Naive thymus-derived CD4-positive, alpha-beta T cell (primary cell): ENCODE data around the gene TTC7B. TPM values are rescaled to one million over a fixed set of nuclear protein-coding genes. Genes with fewer than 3 reads are reported as not detected.

Experiments used
- ATAC-seq: fragments of 150-1000 bp; cut with Tn5 transposase; 2 replicates; pipeline ENCODE4 v1.10.0; 2021; ENCODE audit warnings: mild to moderate bottlenecking, moderate library complexity
- CTCF ChIA-PET: fragments of 350-600 bp; sonication (Branson Sonifier 250); formaldehyde crosslinking; loops from one replicate; lab custom pipeline; 2021; ENCODE audit warnings: antibody characterized with exemption; lab: Charles Lee
- POLR2A ChIA-PET: fragments of 350-600 bp; sonication (Branson Sonifier 250); formaldehyde crosslinking; loops from one replicate; lab custom pipeline; 2021; ENCODE audit warnings: antibody characterized with exemption, inconsistent platforms; lab: Charles Lee
- DNase-seq, 9 donors: peaks; one replicate each; pipeline versions ENCODE4 v3.0.0 to v3.0.0-alpha.2; 2020 to 2022; ENCODE audit warnings: mixed read lengths in 1 of 9
- H3K27ac ChIP-seq: one replicate; pipeline ENCODE4 v1.7.0; 2013; ENCODE audit warnings: mild to moderate bottlenecking, low read depth, low read length, moderate library complexity
- H3K27me3 ChIP-seq, 2 donors: one replicate each; pipeline ENCODE4 v1.7.0; 2013; ENCODE audit warnings: low read length in 2 of 2, mild to moderate bottlenecking in 2 of 2, moderate library complexity in 2 of 2; ENCODE audit not compliant: control insufficient read depth in 2 of 2, insufficient read depth in 2 of 2
- H3K36me3 ChIP-seq, 3 experiments: 1 replicate in 2 of 3; 2 replicates in 1 of 3; pipeline ENCODE4 v1.7.0; 2013; ENCODE audit warnings: low read length in 3 of 3, mild to moderate bottlenecking in 3 of 3, moderate library complexity in 1 of 3; ENCODE audit not compliant: insufficient read depth in 3 of 3, control insufficient read depth in 2 of 3
- H3K4me1 ChIP-seq, 2 donors: one replicate each; pipeline ENCODE4 v1.7.0; 2013; ENCODE audit warnings: low read length in 2 of 2, mild to moderate bottlenecking in 2 of 2, moderate library complexity in 1 of 2; ENCODE audit not compliant: control insufficient read depth in 2 of 2, insufficient read depth in 2 of 2
- H3K4me3 ChIP-seq: 2 replicates; pipeline ENCODE4 v1.7.0; 2013; ENCODE audit warnings: mild to moderate bottlenecking, low read length
- H3K9me3 ChIP-seq, 3 experiments: 1 replicate in 2 of 3; 2 replicates in 1 of 3; pipeline ENCODE4 v1.7.0; 2013; ENCODE audit warnings: low read length in 3 of 3; ENCODE audit not compliant: control insufficient read depth in 2 of 3
- H3K27ac Mint-ChIP-seq, 9 donors: one replicate each; pipeline ENCODE4 v1.8.0; 2020 to 2022; ENCODE audit warnings: mixed read lengths in 9 of 9, mild to moderate bottlenecking in 8 of 9, moderate library complexity in 5 of 9, inconsistent platforms in 2 of 9
- H3K27me3 Mint-ChIP-seq, 5 donors: one replicate each; pipeline ENCODE4 v1.8.0; 2021 to 2022; ENCODE audit warnings: mixed read lengths in 5 of 5, mild to moderate bottlenecking in 1 of 5
- H3K36me3 Mint-ChIP-seq, 5 donors: one replicate each; pipeline ENCODE4 v1.8.0; 2020 to 2022; ENCODE audit warnings: mixed read lengths in 5 of 5, mild to moderate bottlenecking in 3 of 5, inconsistent platforms in 1 of 5
- H3K4me1 Mint-ChIP-seq, 7 donors: one replicate each; pipeline ENCODE4 v1.8.0; 2020 to 2022; ENCODE audit warnings: mixed read lengths in 7 of 7, mild to moderate bottlenecking in 3 of 7, inconsistent platforms in 1 of 7
- H3K4me3 Mint-ChIP-seq, 10 donors: one replicate each; pipeline ENCODE4 v1.8.0; 2020 to 2022; ENCODE audit warnings: mild to moderate bottlenecking in 10 of 10, mixed read lengths in 10 of 10, moderate library complexity in 6 of 10, inconsistent platforms in 2 of 10
- H3K9me3 Mint-ChIP-seq, 11 donors: one replicate each; pipeline ENCODE4 v1.8.0; 2020 to 2022; ENCODE audit warnings: mixed read lengths in 11 of 11, mild to moderate bottlenecking in 4 of 11, inconsistent platforms in 1 of 11, moderate library complexity in 1 of 11
- intact Hi-C, 2 donors: fragments of 100-400 bp; cut with micrococcal nuclease; formaldehyde crosslinking; loops; one replicate each; pipeline ENCODE4 v1.15.1; 2023
- polyA plus RNA-seq, 2 donors: library from polyadenylated mRNA; unstranded; fragments of 300-500 nt; fragmentation: Illumina TruSeq; gene quantifications; one replicate each; pipeline ENCODE4 v1.2.3, GENCODE V29; 2021
- total RNA-seq, 6 experiments: library from RNA in 5 of 6; stranded (reverse) in 5 of 6; gene quantifications; 1 replicate in 5 of 6; 2 replicates in 1 of 6; pipeline ENCODE4 v1.2.3 and lab custom pipeline; 2021 to 2026

The TTC7B gene
- total and polyA plus RNA-seq, 7 experiments from 2014 or later = 0.08 to 9.5 (median 3.4) TPM; not detected in 2

DNA sequence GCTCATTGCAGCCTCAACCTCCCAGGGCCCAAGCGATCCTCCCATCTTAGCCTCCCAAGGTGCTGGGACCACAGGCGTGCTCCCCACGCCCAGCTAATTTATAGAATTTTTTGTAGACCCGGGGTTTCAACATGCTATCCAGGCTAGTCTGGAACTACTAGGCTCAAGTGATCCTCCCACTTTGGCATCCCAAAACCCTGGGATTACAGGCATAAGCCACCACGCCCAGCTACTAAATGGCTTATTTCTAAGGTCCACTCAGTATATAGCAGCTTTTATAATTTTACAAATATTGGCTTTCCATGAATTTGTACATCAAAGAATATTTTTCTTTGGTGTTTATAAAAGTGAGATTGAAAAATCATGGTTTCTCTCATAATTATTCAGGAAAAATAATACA is 167.8 kb downstream of the TTC7B start:
- Mint-ChIP-seq H3K36me3 (no peaks in the 10 kb centered on the region), H3K4me1 (no peaks in the 10 kb centered on the region), H3K4me3 (no peak overlapping the region), H3K27ac (no peak overlapping the region), H3K27me3 (no peaks in the 10 kb centered on the region), H3K9me3 (no peaks in the 10 kb centered on the region)
- intact Hi-C loops = no loop called here
- DNase-seq (no peak), ATAC-seq (no peak)
- H3K36me3 ChIP-seq = no peaks in the 10 kb centered on the region
- H3K4me3 ChIP-seq = no peak overlapping the region
- no peaks in the 10 kb centered on the region for H3K27me3 ChIP-seq
- ChIA-PET POLR2A (no interaction called here), CTCF (interaction anchor here (1.4 kb wide), 1 partner anchor 10 kb away, joined by 4 read pairs; no protein-coding TSS in a partner anchor)
- H3K4me1 ChIP-seq = no peaks in the 10 kb centered on the region
- H3K27ac ChIP-seq = no peak overlapping the region
- no peaks in the 10 kb centered on the region for H3K9me3 ChIP-seq

DNA sequence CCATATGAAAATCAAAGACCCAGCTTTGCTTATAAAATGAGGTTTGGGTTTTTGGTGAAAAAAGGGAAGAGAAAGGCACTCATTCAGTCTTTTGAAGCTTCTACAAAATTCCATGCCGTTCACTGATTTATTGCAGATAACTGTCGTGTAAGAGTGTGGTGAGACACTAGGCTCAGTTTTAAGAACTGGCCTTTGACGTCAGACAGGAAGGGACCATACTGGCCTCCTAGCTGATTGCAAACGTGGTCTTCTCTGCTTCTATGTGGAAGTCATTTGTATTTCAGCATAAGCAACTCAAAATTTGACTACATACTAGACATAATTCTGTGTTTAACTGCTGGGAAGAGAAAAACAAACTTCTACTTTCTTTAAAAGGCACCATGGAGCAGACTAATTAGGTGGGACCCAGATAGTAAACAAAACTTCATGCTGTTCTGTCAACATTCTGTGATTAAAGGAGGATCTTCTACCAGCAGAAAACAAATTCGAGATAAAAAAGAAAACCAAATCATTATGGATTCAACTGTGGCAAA is 168.7 kb downstream of the TTC7B start:
- H3K4me3 ChIP-seq = no peak overlapping the region
- no peaks in the 10 kb centered on the region for H3K27me3 Mint-ChIP-seq
- peaks cover 0 to 1% (median 0%) of the 10 kb centered on the region in 7 donors for H3K4me1 Mint-ChIP-seq
- H3K27ac ChIP-seq = no peak overlapping the region
- H3K27ac Mint-ChIP-seq = no peak overlapping the region
- H3K27me3 ChIP-seq = no peaks in the 10 kb centered on the region
- no peaks in the 10 kb centered on the region for H3K9me3 ChIP-seq
- DNase-seq (no peak), ATAC-seq (peak; percentile 61)
- ChIA-PET CTCF (interaction anchor here (0.6 to 1.4 kb wide), 2 partner anchors 9 to 14 kb away, joined by 3 to 4 read pairs; no protein-coding TSS in a partner anchor), POLR2A (no interaction called here)
- intact Hi-C loops = no loop called here
- H3K36me3 ChIP-seq = no peaks in the 10 kb centered on the region
- H3K36me3 Mint-ChIP-seq = no peaks in the 10 kb centered on the region
- no peak overlapping the region for H3K4me3 Mint-ChIP-seq
- no peaks in the 10 kb centered on the region for H3K9me3 Mint-ChIP-seq
- H3K4me1 ChIP-seq = no peaks in the 10 kb centered on the region

DNA sequence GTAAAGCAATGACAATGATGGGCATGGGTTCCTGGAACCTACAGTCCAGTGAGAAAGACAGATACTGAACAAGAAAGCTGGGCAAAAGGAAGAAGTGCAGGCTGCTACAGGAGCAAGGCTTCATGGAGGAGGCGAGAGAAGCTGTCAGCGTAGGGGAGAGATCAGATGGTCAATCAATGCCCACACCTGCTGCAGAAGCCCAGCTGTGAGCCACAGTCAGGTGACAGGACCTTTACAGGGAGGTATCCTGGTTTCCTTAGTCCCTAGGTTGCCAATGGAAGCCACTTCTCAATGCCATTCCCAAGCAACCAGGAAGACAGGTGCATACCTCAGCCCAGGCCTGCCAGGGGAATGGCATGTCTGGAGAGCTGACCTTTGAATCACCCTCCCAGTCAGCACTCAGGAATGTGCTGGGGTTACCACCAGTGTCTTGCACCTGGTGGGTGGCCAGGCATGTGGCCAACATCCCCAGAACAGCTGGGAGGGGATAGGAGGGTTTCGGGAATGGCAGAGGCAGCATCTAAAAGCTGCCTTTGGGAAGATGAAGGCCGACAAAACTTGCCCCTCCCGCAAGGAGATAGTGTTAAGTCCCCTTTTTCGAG is 170.3 kb downstream of the TTC7B start:
- no peak for DNase-seq
- ATAC-seq = no peak
- no peak overlapping the region for H3K27ac Mint-ChIP-seq
- H3K36me3 ChIP-seq = no peaks in the 10 kb centered on the region
- no peaks in the 10 kb centered on the region for H3K9me3 Mint-ChIP-seq
- H3K4me1 Mint-ChIP-seq = peaks cover 0 to 4% (median 0%) of the 10 kb centered on the region in 7 donors
- H3K27me3 Mint-ChIP-seq = no peaks in the 10 kb centered on the region
- no peak overlapping the region for H3K4me3 Mint-ChIP-seq
- POLR2A ChIA-PET = no interaction called here
- intact Hi-C loops = no loop called here
- H3K27me3 ChIP-seq = no peaks in the 10 kb centered on the region
- no peaks in the 10 kb centered on the region for H3K4me1 ChIP-seq
- no peaks in the 10 kb centered on the region for H3K9me3 ChIP-seq
- CTCF ChIA-PET = interaction anchor here (1.3 kb wide), 1 partner anchor 51 kb away, joined by 3 read pairs; no protein-coding TSS in a partner anchor
- no peak overlapping the region for H3K27ac ChIP-seq
- no peaks in the 10 kb centered on the region for H3K36me3 Mint-ChIP-seq
- no peak overlapping the region for H3K4me3 ChIP-seq

DNA sequence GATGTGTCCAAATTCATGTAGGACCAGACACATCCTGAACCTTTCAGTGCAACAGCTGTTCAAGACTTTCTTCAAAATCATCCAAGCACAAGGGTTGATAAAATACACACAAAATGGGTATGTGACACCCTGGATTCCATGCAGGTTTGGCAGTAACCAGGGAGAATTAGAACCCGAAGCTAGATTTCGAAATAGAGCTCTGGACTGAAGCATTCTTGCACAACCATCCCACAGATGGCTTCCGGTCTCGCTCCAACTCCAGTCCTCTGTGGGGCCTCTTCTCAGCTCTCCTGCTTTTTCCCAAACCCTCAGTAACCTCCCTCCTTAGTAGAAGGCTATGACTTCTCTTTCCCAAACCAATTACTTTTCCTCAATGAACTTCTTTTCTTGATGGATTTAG is 171.3 kb downstream of the TTC7B start:
- no peak overlapping the region for H3K27ac ChIP-seq
- H3K4me3 ChIP-seq = no peak overlapping the region
- no peaks in the 10 kb centered on the region for H3K27me3 ChIP-seq
- no peaks in the 10 kb centered on the region for H3K4me1 ChIP-seq
- Mint-ChIP-seq H3K36me3 (no peaks in the 10 kb centered on the region), H3K9me3 (no peaks in the 10 kb centered on the region), H3K4me1 (peaks cover 0 to 4% (median 0%) of the 10 kb centered on the region in 7 donors), H3K4me3 (no peak overlapping the region), H3K27ac (no peak overlapping the region), H3K27me3 (no peaks in the 10 kb centered on the region)
- POLR2A ChIA-PET = no interaction called here
- H3K36me3 ChIP-seq = no peaks in the 10 kb centered on the region
- DNase-seq = no peak
- ATAC-seq = no peak
- intact Hi-C loops = no loop called here
- no peaks in the 10 kb centered on the region for H3K9me3 ChIP-seq
- CTCF ChIA-PET = no interaction called here

DNA sequence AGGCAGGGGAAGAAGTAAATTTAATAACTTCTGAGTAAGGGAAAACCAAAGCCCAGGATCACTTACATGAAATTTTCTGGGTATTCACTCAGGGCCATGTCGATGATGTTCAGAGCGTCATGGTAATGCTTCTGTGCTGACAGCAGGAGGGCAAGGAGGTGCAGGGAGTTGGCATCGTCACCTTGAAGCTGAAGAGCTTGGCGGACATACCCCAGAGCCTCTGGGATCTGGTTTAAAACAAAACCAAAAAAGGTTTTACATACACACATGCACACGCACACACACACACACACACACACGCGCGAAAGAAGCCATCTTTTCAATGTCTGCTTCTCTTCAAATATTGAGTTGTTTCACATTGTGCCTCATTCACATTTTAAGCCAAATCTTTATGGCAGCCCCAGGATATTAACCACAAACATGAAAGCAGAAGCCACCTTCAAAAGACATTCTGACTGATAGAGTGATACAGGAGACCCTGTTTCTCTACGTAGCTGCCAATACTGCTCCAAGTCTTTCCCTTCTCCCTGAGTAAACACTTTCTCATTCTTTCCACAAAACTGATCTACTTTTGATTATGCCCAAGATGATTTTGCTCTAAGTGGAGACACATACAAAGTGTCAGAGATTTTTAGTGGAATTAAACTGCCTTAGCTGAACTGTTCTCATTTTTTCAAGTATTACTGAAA is 172.1 kb downstream of the TTC7B start:
- DNase-seq = no peak
- peak overlapping the region in 1 of 9 donors; percentile 41 for H3K27ac Mint-ChIP-seq
- Histone ChIP-seq H3K27ac (no peak overlapping the region), H3K36me3 (no peaks in the 10 kb centered on the region), H3K9me3 (no peaks in the 10 kb centered on the region), H3K4me1 (no peaks in the 10 kb centered on the region), H3K27me3 (no peaks in the 10 kb centered on the region), H3K4me3 (no peak overlapping the region)
- H3K36me3 Mint-ChIP-seq = no peaks in the 10 kb centered on the region
- intact Hi-C loops = no loop called here
- no peak for ATAC-seq
- H3K27me3 Mint-ChIP-seq = no peaks in the 10 kb centered on the region
- H3K9me3 Mint-ChIP-seq = no peaks in the 10 kb centered on the region
- ChIA-PET CTCF (interaction anchor here (0.7 kb wide), 1 partner anchor 813 kb away, joined by 3 read pairs; no protein-coding TSS in a partner anchor), POLR2A (no interaction called here)
- peaks cover 0 to 4% (median 0%) of the 10 kb centered on the region in 7 donors for H3K4me1 Mint-ChIP-seq
- H3K4me3 Mint-ChIP-seq = no peak overlapping the region

DNA sequence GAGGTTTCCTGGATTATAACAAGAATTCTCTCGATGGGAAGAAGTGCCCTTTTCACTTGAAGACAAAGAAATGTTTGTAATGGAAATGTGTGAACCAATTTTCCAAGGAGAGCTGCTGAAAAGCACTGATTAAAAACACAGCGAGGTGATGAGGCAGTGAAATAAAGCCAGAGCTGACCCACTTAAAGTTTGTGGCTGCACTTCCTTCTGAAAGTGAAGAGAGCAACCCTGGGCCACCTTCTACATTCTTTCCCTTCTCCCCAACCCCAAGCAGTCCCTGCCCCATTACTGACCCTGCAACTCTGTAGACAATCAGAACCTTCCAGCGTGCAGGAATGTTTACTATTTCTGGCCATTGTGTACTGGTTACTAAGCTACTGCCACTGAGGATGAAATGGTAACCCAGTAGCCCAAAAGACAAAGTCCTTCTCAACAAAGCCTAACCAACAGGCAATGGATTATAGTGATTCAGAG is 173.9 kb downstream of the TTC7B start:
- H3K4me1 ChIP-seq = no peaks in the 10 kb centered on the region
- Mint-ChIP-seq H3K4me1 (peaks cover 0 to 4% (median 0%) of the 10 kb centered on the region in 7 donors), H3K9me3 (no peaks in the 10 kb centered on the region), H3K27me3 (no peaks in the 10 kb centered on the region), H3K27ac (no peak overlapping the region), H3K36me3 (no peaks in the 10 kb centered on the region), H3K4me3 (no peak overlapping the region)
- no peak overlapping the region for H3K27ac ChIP-seq
- no peak overlapping the region for H3K4me3 ChIP-seq
- DNase-seq = no peak
- no peaks in the 10 kb centered on the region for H3K9me3 ChIP-seq
- no peak for ATAC-seq
- POLR2A ChIA-PET = no interaction called here
- H3K36me3 ChIP-seq = no peaks in the 10 kb centered on the region
- CTCF ChIA-PET = interaction anchor here (0.6 kb wide), 1 partner anchor 50 kb away, joined by 3 read pairs; no protein-coding TSS in a partner anchor
- intact Hi-C loops = no loop called here
- no peaks in the 10 kb centered on the region for H3K27me3 ChIP-seq
